ENCODE measurements around the gene MSH3.
A peak's percentile ranks its signal among the peaks of the same experiment; 100 is the strongest.
"Not testable (repeated sequence)": the region's sequence is repeated elsewhere in the genome, so short reads cannot be mapped to it uniquely, and the experiment has no call there.

Gene MSH3

GRCh38 chr5:80796846-80797245, 142.4 kb downstream of the MSH3 start:
- no peak for DNase-seq (ENCODE audit: low read depth in 2 of 2)

GRCh38 chr5:80797428-80798024, 143.1 kb downstream of the MSH3 start:
- DNase-seq (ENCODE audit: low read depth in 2 of 2) = no peak

GRCh38 chr5:80798166-80798565, 143.7 kb downstream of the MSH3 start:
- DNase-seq (ENCODE audit: low read depth in 2 of 2) = no peak

GRCh38 chr5:80798633-80799032, 144.2 kb downstream of the MSH3 start:
- DNase-seq (ENCODE audit: low read depth in 2 of 2) = no peak

- no peak for DNase-seq (ENCODE audit: low read depth in 2 of 2)
Measured at GRCh38 chr5:80799041-80799440, 144.6 kb downstream of the MSH3 start.

GRCh38 chr5:80799573-80799972, 145.1 kb downstream of the MSH3 start:
- DNase-seq (ENCODE audit: low read depth in 2 of 2) = no peak

- no peak for DNase-seq (ENCODE audit: low read depth in 2 of 2)
Measured at GRCh38 chr5:80804332-80804731, 149.9 kb downstream of the MSH3 start.

GRCh38 chr5:80805038-80805437, 150.6 kb downstream of the MSH3 start:
- no peak for DNase-seq (ENCODE audit: low read depth in 2 of 2)

GRCh38 chr5:80806929-80807328, 152.5 kb downstream of the MSH3 start:
- DNase-seq (ENCODE audit: low read depth in 2 of 2) = no peak

GRCh38 chr5:80809451-80809850, 155.0 kb downstream of the MSH3 start:
- DNase-seq (ENCODE audit: low read depth in 2 of 2) = no peak

GRCh38 chr5:80810425-80810824, 156.0 kb downstream of the MSH3 start:
- no peak for DNase-seq (ENCODE audit: low read depth in 2 of 2)

GRCh38 chr5:80816590-80816989, 162.1 kb downstream of the MSH3 start:
- no peak for DNase-seq (ENCODE audit: low read depth in 2 of 2)

- DNase-seq (ENCODE audit: low read depth in 2 of 2) = no peak
Measured at GRCh38 chr5:80820685-80821084, 166.2 kb downstream of the MSH3 start.

GRCh38 chr5:80822640-80823039, 168.2 kb downstream of the MSH3 start:
- DNase-seq (ENCODE audit: low read depth in 2 of 2) = no peak

- DNase-seq (ENCODE audit: low read depth in 2 of 2) = not testable (repeated sequence)
Measured at GRCh38 chr5:80824159-80824558, 169.7 kb downstream of the MSH3 start.

- no peak for DNase-seq (ENCODE audit: low read depth in 2 of 2)
Measured at GRCh38 chr5:80825786-80826460, 171.5 kb downstream of the MSH3 start.

GRCh38 chr5:80834710-80835109, 180.3 kb downstream of the MSH3 start:
- no peak for DNase-seq (ENCODE audit: low read depth in 2 of 2)

- no peak for DNase-seq (ENCODE audit: low read depth in 2 of 2)
Measured at GRCh38 chr5:80835128-80835527, 180.7 kb downstream of the MSH3 start.

- peak in 1 of 2 donors; percentile 6 for DNase-seq (ENCODE audit: low read depth in 2 of 2)
Measured at GRCh38 chr5:80837679-80838078, 183.2 kb downstream of the MSH3 start.

GRCh38 chr5:80841026-80841797, 186.8 kb downstream of the MSH3 start:
- not testable (repeated sequence) for DNase-seq (ENCODE audit: low read depth in 2 of 2)

GRCh38 chr5:80846422-80846821, 192.0 kb downstream of the MSH3 start:
- DNase-seq (ENCODE audit: low read depth in 2 of 2) = not testable (repeated sequence)

- not testable (repeated sequence) for DNase-seq (ENCODE audit: low read depth in 2 of 2)
Measured at GRCh38 chr5:80850168-80850567, 195.7 kb downstream of the MSH3 start.

All from stimulated activated CD4-positive, alpha-beta T cell treated with anti-CD3 and anti-CD28 coated beads, Interleukin-4, amount 100 ng/mL, for 48 hours (primary cell).